GM21576 (cell line): ENCODE results near the gene RPS19.
A peak's percentile ranks its signal among the peaks of the same experiment; 100 is the strongest.

Experiments
- ATAC-seq: cut with Tn5 transposase; IDR thresholded peaks from one replicate; pipeline ENCODE4 v1.9.1; 2021; ENCODE audit warnings: mild to moderate bottlenecking, moderate library complexity; ENCODE audit not compliant: unreplicated experiment

Gene RPS19

GRCh38 chr19:41859618-41860418 is at the start of gene RPS19:
Gene RPS19, plus strand, starts transcription at chr19:41860255. Its CDS starts 520 bp downstream, at chr19:41860775.
- peak; percentile 72 for ATAC-seq

- no peak for ATAC-seq
Measured at GRCh38 chr19:41810301-41810700, 49.8 kb upstream of the RPS19 start.

DNA sequence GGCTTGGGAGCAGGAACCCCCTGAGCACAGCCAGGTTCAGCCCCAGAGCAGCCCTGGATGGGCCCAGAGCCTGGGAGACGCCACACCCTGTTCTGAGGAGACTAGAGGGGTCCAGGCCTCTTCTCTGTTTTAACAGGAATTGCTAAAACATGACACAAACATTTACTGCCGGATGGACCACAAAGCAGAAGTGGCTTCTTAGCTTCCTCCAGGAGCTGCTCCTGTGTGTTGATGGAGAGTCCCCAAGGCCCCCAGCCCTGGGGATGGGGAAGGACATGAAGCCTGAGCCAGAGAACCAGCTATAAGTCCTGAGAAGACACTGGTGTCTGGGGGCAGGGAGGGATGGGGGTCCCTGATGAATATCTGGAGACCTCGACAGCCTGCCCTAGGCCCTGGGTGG is 49.0 kb upstream of the RPS19 start:
- ATAC-seq: no peak

- no peak for ATAC-seq
Measured at GRCh38 chr19:41811981-41812380, 48.1 kb upstream of the RPS19 start.

GRCh38 chr19:41813911-41814310 is 46.1 kb upstream of the RPS19 start:
- no peak for ATAC-seq

- ATAC-seq: no peak
Measured at GRCh38 chr19:41815301-41815700, 44.8 kb upstream of the RPS19 start.

GRCh38 chr19:41816761-41817160 is 43.3 kb upstream of the RPS19 start:
- no peak for ATAC-seq

GRCh38 chr19:41821003-41821735 is 38.9 kb upstream of the RPS19 start:
- ATAC-seq: no peak

- no peak for ATAC-seq
Measured at GRCh38 chr19:41837981-41838708, 21.9 kb upstream of the RPS19 start.

DNA sequence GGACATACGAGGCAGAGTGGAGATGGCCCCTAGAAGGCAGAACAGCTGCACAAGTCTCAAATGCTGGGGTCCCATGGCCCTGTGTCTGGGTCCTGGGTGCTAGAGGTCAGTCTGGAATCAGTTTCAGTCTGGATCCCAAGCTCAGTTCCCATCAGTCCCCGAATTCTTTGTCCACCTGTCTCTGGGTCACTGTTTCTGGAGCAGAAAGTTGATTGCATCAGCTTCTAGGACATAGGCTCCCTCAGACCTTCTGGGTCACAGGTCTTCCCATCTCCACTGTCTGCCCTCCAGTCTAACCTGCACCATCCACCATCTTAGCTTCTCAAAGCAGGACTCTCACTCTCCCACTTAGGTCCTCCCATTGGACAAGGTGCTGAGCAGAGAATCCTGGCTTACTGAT is 20.8 kb upstream of the RPS19 start:
- ATAC-seq: no peak

- ATAC-seq: no peak
Measured at GRCh38 chr19:41843371-41843770, 16.7 kb upstream of the RPS19 start.

- ATAC-seq: no peak
Measured at GRCh38 chr19:41844601-41845000, 15.5 kb upstream of the RPS19 start, which contains the start of gene LYPD4. Gene LYPD4, minus strand, starts transcription at chr19:41844683. Its CDS starts 5,398 bp downstream, at chr19:41839285.

- no peak for ATAC-seq
Measured at GRCh38 chr19:41845001-41845050, 15.2 kb upstream of the RPS19 start, which contains the start of gene DMRTC2. Gene DMRTC2, plus strand, starts transcription at chr19:41845042. Its CDS starts 2,387 bp downstream, at chr19:41847429.

DNA sequence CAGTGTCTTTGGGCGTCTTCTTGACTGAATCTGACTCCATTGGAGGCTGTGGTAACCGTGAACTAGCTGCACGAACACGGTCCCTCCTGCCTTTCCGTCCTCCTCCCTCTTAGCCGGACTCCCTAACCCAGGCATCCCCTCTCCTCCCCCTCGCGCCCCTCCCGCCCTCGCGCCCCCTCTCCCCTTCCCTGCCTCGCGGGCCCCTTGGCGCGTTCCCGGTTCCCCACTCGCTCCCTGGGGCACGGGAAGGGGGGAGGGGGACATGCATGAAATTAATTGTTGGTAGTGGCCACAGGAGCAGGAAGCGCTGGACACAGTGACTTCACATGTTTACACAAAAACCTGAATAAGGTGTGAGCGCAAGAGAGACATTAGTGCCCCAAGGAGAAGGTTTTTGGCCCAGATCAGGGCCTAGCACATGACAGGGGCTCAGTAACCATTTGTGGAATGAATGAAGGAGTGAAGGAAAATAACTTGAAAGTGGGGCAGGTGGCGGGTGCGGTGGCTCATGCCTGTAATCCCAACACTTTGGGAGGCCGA is 14.9 kb upstream of the RPS19 start:
- ATAC-seq: no peak

DNA sequence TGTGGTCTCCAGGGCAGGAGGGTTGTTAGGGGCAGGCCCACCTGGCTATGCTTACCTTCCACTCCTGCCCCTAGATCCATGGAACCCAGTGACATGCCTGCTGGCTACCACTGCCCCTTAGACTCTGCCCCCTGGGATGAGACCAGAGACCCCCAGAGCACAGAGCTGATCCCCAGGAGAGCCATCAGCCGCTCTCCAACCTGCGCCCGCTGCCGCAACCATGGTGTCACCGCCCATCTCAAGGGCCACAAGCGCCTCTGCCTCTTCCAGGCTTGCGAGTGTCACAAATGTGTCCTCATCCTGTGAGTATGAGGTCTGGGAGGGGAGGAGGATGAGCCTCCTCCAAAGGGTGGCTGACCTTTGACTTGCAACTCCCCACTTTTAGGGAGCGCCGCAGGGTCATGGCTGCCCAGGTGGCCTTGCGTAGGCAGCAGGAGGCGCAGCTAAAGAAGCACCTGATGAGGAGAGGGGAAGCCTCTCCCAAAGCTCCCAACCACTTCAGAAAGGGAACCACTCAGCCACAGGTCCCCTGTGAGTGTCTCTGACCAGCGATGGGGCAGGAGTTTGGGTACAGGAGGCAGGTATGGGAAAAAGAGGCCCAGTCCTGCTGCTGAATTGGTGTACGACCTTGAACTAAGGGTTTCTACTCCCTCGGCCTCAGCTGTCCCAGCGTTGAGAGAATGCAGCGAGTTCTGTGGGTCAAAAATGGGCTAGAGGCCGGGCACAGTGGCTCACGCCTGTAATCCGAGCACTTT is 12.5 kb upstream of the RPS19 start:
- no peak for ATAC-seq

DNA sequence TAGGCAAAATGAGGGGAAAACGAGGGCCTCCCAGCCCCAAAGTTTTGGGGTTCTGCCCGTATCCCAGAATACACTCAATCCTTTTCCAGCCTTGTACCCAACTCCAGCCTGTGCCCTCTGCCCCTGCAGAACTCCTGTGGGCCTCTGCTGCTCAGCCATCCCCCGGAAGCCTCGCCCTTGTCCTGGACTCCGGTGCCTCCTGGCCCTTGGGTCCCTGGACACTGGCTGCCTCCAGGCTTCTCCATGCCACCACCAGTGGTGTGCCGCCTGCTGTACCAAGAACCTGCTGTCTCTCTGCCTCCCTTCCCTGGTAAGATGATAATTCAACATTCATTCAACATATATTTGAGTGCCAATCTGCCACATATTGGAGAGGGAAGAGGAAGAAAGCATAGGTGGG is 11.4 kb upstream of the RPS19 start:
- ATAC-seq: no peak

DNA sequence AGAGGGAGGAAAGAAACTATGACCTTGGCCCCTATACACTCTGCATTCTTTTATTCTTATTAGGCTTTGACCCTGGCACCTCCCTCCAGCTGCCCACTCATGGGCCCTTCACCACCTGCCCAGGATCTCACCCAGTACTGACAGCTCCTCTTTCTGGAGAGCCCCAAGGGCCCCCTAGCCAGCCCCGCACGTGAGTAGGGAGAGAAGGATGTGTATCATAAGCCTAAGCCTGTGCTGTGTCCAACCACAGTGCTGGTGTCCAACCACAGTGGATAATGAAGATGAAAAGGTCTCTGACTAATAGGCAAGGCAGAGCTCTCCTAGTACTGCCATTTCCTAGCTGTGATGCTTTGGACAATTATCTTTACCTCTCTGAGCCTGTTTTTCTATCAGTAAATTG is 11.0 kb upstream of the RPS19 start:
- ATAC-seq: no peak

DNA sequence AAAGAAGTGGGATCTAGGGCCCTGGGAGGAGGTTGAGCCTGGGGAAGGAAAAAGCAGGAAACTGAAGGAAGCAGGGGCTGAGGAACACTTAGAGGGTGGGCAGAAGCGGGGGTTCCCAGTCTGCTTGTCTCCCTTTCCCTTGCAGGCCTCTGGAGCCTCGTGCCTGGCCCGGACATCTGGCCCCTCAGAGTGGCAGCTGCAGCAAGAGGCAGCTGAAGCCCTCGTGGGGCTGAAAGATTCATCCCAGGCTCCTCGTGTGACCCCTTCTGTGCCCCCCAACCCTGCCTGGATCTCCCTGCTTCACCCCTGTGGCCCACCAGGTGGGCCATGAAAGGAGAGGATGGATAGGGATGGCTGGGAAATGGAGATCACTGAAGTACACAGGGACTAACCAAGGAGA is 9.7 kb upstream of the RPS19 start:
- ATAC-seq: no peak

DNA sequence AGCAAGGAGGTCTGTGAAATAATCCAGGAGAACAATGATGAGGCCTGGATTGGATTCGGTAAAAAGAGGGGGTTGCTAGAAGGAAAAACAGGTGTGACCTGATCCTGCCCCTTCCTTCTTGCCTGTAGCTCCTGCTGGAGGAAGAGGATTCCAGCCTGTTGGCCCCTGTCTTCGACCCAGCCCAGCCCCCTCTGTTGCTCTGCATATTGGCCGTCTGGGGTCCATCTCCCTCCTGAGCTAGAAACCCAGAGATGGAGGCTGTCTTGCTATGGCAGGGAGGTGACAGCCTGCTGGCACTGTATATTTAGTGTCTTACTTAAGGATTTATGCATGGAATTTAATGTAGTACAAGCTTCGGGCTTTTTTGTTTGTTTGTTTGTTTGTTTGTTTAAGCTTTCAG is 8.6 kb upstream of the RPS19 start:
- no peak for ATAC-seq

DNA sequence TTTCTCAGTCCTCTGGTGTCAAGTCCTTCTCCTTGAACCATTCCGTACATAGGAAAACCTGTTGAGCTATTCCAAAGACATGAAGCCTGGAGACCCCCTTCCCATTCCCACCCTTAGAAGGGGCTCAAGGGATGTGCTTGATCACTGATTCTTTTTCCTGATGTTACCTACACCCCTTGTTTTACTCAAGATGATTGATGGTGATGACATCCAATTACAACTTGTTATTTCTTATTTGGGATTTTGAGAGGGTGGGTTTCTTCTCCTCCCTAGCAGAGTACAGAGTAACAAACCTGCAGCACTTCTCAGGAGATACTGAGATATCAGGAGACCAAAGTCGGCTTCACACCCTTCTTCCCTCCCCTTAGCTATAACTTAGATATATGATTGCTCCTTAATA is 6.7 kb upstream of the RPS19 start:
- no peak for ATAC-seq

DNA sequence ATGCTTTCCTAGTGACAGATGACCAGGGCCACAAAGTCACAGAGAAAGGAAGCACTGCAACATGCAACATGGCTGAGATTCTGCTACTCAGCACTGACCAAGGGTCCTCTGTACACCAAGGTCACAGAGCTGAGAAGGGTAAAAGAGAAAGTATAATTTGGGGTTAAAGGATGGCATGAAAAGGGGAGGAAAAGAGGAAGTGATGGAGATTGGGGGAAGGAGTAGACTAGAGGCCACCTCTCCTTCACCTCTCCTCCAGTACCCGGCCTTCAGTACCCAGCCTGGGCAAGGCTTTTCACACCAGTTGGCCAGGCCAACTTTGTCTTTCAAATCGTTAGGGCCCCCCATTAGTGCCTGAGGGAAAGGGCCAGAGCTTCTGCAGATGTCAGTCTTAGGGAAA is 6.3 kb upstream of the RPS19 start:
- no peak for ATAC-seq
